GM21717 (cell line): ENCODE results near the gene ANKRD13A.
"Not testable (repeated sequence)": the region's sequence is repeated elsewhere in the genome, so short reads cannot be mapped to it uniquely, and the experiment has no call there.

ENCODE experiments used
- ATAC-seq: cut with Tn5 transposase; IDR thresholded peaks from one replicate; pipeline ENCODE4 v1.9.1; 2021; ENCODE audit warnings: mild to moderate bottlenecking, moderate library complexity; ENCODE audit not compliant: unreplicated experiment

Gene ANKRD13A

GRCh38 chr12:110006115-110006514 is 6.9 kb downstream of the ANKRD13A start:
- ATAC-seq = no peak

GRCh38 chr12:110007881-110008280 is 8.7 kb downstream of the ANKRD13A start:
- no peak for ATAC-seq

GRCh38 chr12:110008681-110009398 is 9.6 kb downstream of the ANKRD13A start:
- not testable (repeated sequence) for ATAC-seq

GRCh38 chr12:110010853-110011723 is 11.9 kb downstream of the ANKRD13A start:
- ATAC-seq = peak; percentile 40

GRCh38 chr12:110012137-110012536 is 12.9 kb downstream of the ANKRD13A start:
- no peak for ATAC-seq

- ATAC-seq = no peak
Measured at GRCh38 chr12:110012659-110013058, 13.4 kb downstream of the ANKRD13A start.

- no peak for ATAC-seq
Measured at GRCh38 chr12:110015132-110015531, 15.9 kb downstream of the ANKRD13A start.

GRCh38 chr12:110020956-110021355 is 21.7 kb downstream of the ANKRD13A start:
- ATAC-seq = no peak

- ATAC-seq = no peak
Measured at GRCh38 chr12:110023059-110023980, 24.1 kb downstream of the ANKRD13A start.

GRCh38 chr12:110024051-110024450 is 24.8 kb downstream of the ANKRD13A start:
- ATAC-seq = no peak

GRCh38 chr12:110028323-110028722 is 29.1 kb downstream of the ANKRD13A start:
- ATAC-seq = no peak

GRCh38 chr12:110029290-110029815 is 30.1 kb downstream of the ANKRD13A start:
- no peak for ATAC-seq

- no peak for ATAC-seq
Measured at GRCh38 chr12:110033888-110034287, 34.7 kb downstream of the ANKRD13A start.

- no peak for ATAC-seq
Measured at GRCh38 chr12:110035534-110036104, 36.4 kb downstream of the ANKRD13A start.

- ATAC-seq = no peak
Measured at GRCh38 chr12:110037315-110037714, 38.1 kb downstream of the ANKRD13A start.

- ATAC-seq = no peak
Measured at GRCh38 chr12:110038741-110039084, 39.5 kb downstream of the ANKRD13A start.

GRCh38 chr12:110039085-110039807 is 40.0 kb downstream of the ANKRD13A start:
- ATAC-seq = no peak

- ATAC-seq = no peak
Measured at GRCh38 chr12:110042264-110042663, 43.0 kb downstream of the ANKRD13A start.

GRCh38 chr12:110046451-110047187 is 47.4 kb downstream of the ANKRD13A start:
- no peak for ATAC-seq
